ENCODE results near the gene FAM107B. TPM values are rescaled to one million over a fixed set of nuclear protein-coding genes. Genes with fewer than 3 reads are reported as not detected.

The FAM107B gene
- total RNA-seq, 1 donor: 30.0 TPM

DNA sequence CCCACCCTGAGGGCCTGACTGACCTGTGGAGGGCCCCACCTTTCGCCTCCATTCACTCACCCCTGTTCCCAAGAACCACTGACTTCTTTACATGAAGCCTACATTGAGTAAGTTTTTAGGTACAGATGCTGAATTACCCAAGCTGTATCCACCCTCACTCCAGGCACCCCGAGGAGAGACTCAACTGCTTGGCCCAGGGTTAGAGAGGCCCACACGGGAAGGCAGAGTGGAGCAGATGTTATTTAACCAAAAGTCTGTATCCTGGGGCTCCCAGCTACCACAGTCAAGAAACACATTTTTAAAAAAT lies 230.8 kb downstream of the FAM107B start:
- Histone ChIP-seq H3K36me3 (ENCODE audit: insufficient read depth, low read length) (no peaks in the 10 kb centered on the region), H2AFZ (ENCODE audit: low read length) (no peak overlapping the region), H3K27me3 (ENCODE audit: insufficient read depth, low read length) (no peaks in the 10 kb centered on the region), H3K4me1 (ENCODE audit: insufficient read depth, low read length) (peaks cover 18% of the 10 kb centered on the region), H3K4me2 (ENCODE audit: insufficient read depth, low read length) (peak overlapping the region; percentile 52), H3K79me2 (ENCODE audit: insufficient read depth, low read length) (peaks cover 30% of the 10 kb centered on the region), H3K27ac (ENCODE audit: low read depth, low read length) (peak overlapping the region; percentile 21), H4K20me1 (ENCODE audit: insufficient read depth, low read length) (no peaks in the 10 kb centered on the region), H3K9me3 (ENCODE audit: low read depth, low read length) (no peaks in the 10 kb centered on the region), H3K4me3 (ENCODE audit: insufficient read depth, low read length) (no peak overlapping the region)
- TF ChIP-seq, protein P1, sequence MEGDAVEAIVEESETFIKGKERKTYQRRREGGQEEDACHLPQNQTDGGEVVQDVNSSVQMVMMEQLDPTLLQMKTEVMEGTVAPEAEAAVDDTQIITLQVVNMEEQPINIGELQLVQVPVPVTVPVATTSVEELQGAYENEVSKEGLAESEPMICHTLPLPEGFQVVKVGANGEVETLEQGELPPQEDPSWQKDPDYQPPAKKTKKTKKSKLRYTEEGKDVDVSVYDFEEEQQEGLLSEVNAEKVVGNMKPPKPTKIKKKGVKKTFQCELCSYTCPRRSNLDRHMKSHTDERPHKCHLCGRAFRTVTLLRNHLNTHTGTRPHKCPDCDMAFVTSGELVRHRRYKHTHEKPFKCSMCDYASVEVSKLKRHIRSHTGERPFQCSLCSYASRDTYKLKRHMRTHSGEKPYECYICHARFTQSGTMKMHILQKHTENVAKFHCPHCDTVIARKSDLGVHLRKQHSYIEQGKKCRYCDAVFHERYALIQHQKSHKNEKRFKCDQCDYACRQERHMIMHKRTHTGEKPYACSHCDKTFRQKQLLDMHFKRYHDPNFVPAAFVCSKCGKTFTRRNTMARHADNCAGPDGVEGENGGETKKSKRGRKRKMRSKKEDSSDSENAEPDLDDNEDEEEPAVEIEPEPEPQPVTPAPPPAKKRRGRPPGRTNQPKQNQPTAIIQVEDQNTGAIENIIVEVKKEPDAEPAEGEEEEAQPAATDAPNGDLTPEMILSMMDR (IDR thresholded peaks at IDR 0.05; ENCODE audit: extremely low read depth, low read depth, low read length): no peak
- no peak for DNase-seq (ENCODE audit: insufficient read length, low spot score, missing footprints)

DNA sequence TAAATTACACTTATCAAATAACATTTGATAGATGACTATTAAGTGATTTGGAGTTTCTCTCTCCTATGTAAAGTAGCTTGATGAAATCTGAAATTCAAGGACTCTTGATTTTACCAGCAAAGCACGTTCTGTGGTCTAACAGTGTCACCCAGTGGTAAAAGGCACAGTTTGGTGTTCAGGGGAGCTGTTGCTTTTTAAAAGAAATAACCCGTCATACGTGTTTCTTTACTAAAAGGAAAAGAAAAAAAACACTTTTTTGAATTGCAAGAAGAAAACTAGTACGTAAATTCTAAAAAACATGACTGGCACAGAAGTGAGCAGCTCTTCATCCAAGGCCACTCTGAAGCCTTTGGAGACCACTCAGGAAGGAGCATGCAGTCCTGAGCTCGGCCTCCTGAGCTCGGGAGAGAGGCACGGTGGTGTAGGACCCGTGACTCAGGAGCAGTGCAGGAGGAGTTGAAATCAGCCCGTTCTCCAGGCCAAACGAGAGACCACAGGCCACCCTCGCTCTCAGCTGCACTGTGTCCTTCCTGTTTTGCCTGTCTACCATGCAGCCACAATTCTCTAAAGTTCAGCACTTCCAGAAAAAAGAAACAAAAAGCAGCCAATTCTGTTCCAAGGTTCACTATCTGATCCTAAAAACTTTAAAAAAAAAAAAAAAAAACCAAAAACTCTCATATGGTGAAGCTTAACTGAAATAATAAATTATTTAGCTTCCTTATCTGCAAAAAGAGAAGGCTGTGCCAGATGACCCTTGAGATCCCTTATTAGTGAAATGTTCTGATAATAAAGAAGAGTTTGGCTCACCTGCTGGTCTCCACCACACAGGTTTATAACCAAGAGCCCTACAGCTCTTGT lies 231.4 kb downstream of the FAM107B start:
- TF ChIP-seq, protein P1 (IDR thresholded peaks at IDR 0.05; ENCODE audit: extremely low read depth, low read depth, low read length): peak; percentile 54
- Histone ChIP-seq H2AFZ (ENCODE audit: low read length) (peak overlapping the region; percentile 83), H3K4me1 (ENCODE audit: insufficient read depth, low read length) (peaks cover 17% of the 10 kb centered on the region), H3K4me2 (ENCODE audit: insufficient read depth, low read length) (peak overlapping the region; percentile 52), H3K27me3 (ENCODE audit: insufficient read depth, low read length) (no peaks in the 10 kb centered on the region), H3K9me3 (ENCODE audit: low read depth, low read length) (no peaks in the 10 kb centered on the region), H3K27ac (ENCODE audit: low read depth, low read length) (peak overlapping the region; percentile 21), H3K4me3 (ENCODE audit: insufficient read depth, low read length) (peak overlapping the region; percentile 31), H4K20me1 (ENCODE audit: insufficient read depth, low read length) (no peaks in the 10 kb centered on the region), H3K79me2 (ENCODE audit: insufficient read depth, low read length) (peaks cover 25% of the 10 kb centered on the region), H3K36me3 (ENCODE audit: insufficient read depth, low read length) (no peaks in the 10 kb centered on the region)
- DNase-seq (ENCODE audit: insufficient read length, low spot score, missing footprints): peak; percentile 46

DNA sequence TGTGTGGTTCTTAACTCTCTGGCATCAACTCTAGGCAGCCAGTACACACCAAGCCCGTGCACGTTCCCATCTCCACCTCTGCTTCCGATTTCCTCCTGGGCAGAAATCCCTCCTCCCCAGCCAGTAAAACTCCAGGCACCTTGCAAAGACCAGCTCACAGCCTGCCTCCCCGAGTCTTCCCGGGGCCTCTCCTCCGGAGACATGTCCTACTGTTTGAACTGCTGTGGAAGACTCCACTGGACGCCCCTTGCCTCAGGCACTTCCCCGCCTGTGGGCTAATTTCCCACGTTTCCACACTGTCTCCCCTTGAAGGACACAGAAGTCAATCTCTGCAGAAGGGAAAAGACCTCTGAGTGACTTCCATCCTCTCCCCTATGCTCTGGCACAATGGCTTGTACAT lies 233.3 kb downstream of the FAM107B start:
- Histone ChIP-seq H3K36me3 (ENCODE audit: insufficient read depth, low read length) (no peaks in the 10 kb centered on the region), H3K4me2 (ENCODE audit: insufficient read depth, low read length) (no peak overlapping the region), H3K4me1 (ENCODE audit: insufficient read depth, low read length) (peaks cover 20% of the 10 kb centered on the region), H3K9me3 (ENCODE audit: low read depth, low read length) (no peaks in the 10 kb centered on the region), H3K79me2 (ENCODE audit: insufficient read depth, low read length) (peaks cover 24% of the 10 kb centered on the region), H4K20me1 (ENCODE audit: insufficient read depth, low read length) (no peaks in the 10 kb centered on the region), H2AFZ (ENCODE audit: low read length) (no peak overlapping the region), H3K4me3 (ENCODE audit: insufficient read depth, low read length) (no peak overlapping the region), H3K27me3 (ENCODE audit: insufficient read depth, low read length) (no peaks in the 10 kb centered on the region), H3K27ac (ENCODE audit: low read depth, low read length) (no peak overlapping the region)
- TF ChIP-seq, protein P1 (IDR thresholded peaks at IDR 0.05; ENCODE audit: extremely low read depth, low read depth, low read length): no peak
- no peak for DNase-seq (ENCODE audit: insufficient read length, low spot score, missing footprints)

DNA sequence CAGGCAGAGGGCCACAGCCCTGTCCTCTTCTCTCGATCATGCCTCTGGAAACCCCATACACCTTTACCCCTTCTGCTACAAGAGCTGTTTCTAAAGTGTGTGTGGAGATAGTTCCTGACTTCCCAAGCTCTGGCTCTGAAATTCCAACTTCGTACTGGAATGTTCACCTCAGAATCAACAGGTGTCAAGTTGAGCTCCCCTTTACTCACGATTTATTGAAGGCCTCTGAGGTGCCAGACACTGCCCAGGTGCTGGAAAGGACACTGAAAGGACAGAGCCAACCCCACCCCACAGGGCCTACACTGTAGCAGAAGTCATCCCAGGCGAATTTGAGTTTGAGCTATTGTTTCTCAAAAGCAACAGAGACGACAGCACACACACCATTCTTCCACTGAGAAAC lies 234.1 kb downstream of the FAM107B start:
- TF ChIP-seq, protein P1 (IDR thresholded peaks at IDR 0.05; ENCODE audit: extremely low read depth, low read depth, low read length): no peak
- no peak overlapping the region for H2AFZ ChIP-seq (ENCODE audit: low read length)
- no peaks in the 10 kb centered on the region for H4K20me1 ChIP-seq (ENCODE audit: insufficient read depth, low read length)
- DNase-seq (ENCODE audit: insufficient read length, low spot score, missing footprints): no peak
- no peak overlapping the region for H3K27ac ChIP-seq (ENCODE audit: low read depth, low read length)
- H3K9me3 ChIP-seq (ENCODE audit: low read depth, low read length): no peaks in the 10 kb centered on the region
- peaks cover 14% of the 10 kb centered on the region for H3K4me1 ChIP-seq (ENCODE audit: insufficient read depth, low read length)
- no peaks in the 10 kb centered on the region for H3K36me3 ChIP-seq (ENCODE audit: insufficient read depth, low read length)
- no peak overlapping the region for H3K4me3 ChIP-seq (ENCODE audit: insufficient read depth, low read length)
- peaks cover 29% of the 10 kb centered on the region for H3K79me2 ChIP-seq (ENCODE audit: insufficient read depth, low read length)
- no peak overlapping the region for H3K4me2 ChIP-seq (ENCODE audit: insufficient read depth, low read length)
- no peaks in the 10 kb centered on the region for H3K27me3 ChIP-seq (ENCODE audit: insufficient read depth, low read length)

Measured in osteoblast (primary cell).